NCI-H1930 (cell line): Measurements from ENCODE around the gene TUBB1.

Experiments used
- DNase-seq, 2 experiments: peaks; one replicate each; lab custom pipeline; 2025; lab: John Stamatoyannopoulos, UW

The TUBB1 gene

GRCh38 chr20:58989196-58989595 is 30.0 kb upstream of the TUBB1 start:
- DNase-seq = no peak

DNA sequence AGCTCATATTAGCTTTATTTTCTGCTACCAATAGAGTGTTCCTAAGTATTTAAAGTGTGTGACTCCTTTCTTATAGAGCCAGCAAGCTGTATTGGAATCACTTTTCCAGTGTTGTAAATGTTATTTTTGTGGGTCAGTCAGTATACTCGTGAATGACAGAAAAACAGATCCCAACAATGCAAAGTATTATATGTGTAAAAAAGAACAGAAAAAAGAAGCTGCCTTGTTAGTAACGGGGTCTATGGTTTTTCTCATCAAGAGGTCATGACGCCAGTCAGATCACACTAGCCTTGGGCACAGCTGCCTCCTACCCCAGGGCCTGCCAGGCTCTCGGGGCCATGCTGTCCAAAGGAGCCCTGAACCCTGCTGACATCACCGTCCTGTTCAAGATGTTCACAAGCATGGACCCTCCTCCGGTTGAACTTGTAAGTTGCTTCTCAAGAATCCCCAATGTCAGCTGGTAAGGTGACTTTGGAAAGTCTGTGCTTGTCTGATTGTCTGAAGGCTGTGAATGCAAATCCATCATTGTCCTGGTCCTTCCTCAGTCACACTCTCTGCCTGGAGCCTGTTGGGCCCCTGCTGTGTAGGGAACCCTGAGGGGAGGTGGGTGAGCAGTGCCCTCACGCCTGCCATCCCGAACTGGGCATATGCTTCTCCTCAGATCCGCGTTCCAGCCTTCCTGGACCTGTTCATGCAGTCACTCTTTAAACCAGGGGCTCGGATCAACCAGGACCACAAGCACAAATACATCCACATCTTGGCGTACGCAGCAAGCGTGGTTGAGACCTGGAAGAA is 28.4 kb upstream of the TUBB1 start:
- no peak for DNase-seq

DNA sequence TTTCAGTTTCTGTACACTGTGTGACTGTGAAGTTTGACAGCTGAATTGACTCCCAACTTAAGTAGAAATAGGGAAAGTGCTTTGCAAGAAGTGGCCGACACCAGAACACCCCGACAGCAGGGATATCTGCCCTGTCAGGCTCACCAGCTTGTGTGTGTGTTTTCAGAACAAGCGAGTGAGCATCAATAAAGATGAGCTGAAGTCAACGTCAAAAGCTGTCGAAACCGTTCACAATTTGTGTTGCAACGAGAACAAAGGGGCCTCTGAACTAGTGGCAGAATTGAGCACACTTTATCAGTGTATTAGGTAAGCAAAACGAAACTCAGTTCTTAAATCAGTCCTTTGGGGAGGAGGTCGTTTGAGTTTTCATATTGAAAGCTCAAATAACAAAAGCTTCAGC is 27.5 kb upstream of the TUBB1 start:
- no peak for DNase-seq

DNA sequence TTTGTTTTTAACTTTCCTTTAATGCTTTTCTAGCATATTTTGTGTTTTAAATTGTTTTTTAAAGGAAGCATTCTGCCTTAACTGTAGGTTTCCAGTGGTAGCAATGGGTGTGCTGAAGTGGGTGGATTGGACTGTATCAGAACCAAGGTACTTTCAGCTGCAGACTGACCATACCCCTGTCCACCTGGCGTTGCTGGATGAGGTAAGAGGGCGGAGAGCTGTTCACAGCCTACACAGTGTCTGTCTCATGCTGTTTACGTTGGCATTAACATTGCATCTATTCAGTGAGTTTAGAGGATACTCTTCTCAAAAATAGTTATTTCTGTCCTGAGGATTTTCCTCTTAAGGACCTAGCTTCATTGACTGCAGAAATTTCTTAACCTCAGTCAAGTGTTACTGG is 26.3 kb upstream of the TUBB1 start:
- DNase-seq = no peak

- no peak for DNase-seq
Observed at GRCh38 chr20:58993332-58994248, 25.6 kb upstream of the TUBB1 start.

GRCh38 chr20:58994390-58995159 is 24.7 kb upstream of the TUBB1 start:
- DNase-seq = no peak

GRCh38 chr20:58995461-58996225 is 23.6 kb upstream of the TUBB1 start:
- no peak for DNase-seq

DNA sequence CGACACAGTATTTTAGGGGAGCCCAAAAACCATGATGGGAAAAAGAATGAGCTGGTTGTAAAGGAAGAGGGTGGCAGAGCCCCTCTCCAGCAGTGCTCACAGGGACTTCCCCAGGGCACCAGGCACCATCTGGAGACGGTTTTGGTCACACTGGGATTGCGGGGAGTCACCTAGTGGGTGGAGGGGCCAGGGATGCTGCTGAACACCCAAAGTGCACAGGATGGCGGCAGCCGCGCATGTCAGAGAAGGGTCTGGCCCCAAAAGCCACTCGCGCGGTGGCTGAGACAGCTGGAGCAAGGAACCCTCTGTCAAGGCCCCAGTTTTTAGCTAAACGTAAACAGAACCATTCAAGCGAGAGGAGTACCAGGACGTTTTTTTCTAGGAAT is 23.0 kb upstream of the TUBB1 start:
- DNase-seq = no peak

DNA sequence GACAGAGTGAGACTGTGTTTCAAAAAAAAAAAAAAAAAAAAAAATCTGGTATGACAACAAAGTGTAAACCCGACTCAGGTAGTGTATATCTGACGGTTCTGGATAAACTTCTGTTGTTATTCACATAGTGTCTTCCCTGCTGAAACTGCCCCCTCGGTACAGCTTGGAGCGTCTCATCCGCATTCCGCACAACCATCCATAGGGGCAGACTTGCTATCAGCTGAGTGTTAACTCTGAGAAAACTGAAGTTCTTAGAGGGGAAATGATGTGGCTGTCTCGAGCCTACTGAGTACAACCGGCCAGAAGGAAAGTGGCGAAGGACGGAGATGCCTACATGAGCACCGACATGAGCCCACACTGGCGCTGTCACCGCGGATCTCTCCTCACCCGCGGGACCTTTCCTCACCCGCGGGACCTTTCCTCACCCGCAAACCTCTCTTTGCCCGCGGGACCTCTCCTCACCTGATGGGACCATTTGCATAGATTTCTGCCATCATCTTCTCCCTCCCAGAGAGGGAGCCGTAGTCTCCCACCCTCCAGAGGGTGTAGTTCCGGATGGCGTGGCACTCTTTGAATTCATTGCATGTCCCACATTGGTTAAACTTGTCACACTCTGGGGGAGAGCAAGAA is 22.0 kb upstream of the TUBB1 start:
- DNase-seq = no peak

- DNase-seq = no peak
Observed at GRCh38 chr20:58998656-58999055, 20.6 kb upstream of the TUBB1 start.

DNA sequence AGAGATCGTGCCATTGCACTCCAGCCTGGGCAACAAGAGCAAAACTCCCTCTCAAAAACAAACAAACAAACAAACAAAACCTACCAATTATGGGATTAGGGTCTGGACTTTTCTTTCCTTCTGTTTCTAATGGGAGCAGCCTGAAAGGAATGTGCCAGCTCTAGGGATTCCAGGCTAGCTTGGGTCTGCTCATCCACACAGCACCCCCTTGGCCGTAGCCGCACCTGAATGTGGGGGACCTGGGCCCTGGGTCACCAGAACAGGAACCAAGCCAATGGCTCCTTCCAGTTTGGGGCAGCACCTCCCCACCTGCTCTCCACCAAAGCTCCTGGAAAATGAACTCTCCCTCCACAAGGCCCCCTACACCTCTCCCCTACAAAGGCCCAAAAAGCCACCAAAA is 18.9 kb upstream of the TUBB1 start:
- DNase-seq = no peak

DNA sequence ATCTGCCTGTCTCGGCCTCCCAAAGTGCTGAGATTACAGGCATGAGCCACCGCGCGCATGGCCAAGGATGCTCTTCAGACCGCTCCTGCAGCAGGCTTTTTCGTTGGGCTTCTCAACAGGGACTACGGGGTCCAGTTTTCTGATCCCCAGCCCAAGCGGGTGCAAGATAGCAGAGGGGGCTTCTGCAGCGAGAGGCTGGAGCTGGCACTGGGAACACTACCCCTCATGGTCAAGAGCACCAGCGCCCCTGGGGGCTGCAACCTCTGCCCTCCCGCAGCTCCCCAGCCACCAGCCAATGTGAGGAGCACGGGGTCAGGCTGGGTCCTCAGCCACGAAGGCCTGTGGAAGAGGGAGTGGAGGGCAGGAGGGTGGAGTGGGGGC is 18.2 kb upstream of the TUBB1 start:
- DNase-seq = no peak

DNA sequence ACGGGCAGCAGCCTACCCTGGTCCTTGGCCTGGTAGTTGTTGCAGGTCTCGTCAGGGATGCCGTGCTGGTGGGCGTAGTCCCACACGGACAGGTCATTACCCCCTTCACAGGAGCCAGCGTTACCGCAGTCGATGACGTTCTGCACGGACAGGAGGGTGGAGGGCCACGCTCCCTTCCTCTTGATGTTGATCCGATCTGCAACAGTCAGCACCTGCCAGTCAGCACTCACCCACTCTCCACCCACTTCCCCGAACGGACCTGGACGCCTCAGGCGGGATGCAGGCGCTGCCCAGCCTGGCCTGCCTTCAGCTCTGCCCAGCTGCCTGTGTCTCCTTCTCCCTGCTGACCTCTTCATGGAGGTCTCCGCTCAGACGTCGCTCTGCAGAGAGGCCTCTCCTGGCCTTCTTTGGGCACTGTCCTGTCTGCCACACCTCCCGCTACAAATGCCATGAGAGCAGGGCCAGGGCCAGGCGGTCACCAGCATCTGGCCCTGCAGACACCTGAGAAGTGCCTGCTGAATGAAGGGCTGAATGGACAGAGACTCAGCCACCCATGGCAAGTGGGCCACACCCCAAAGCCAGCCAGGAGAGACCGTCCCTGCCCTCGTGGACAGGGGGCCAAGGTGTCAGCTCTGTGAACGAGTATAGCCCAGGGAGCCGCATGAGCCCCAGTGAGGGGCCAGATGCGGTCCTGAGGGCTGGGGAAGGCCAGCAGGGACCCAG is 17.6 kb upstream of the TUBB1 start:
- no peak for DNase-seq

DNA sequence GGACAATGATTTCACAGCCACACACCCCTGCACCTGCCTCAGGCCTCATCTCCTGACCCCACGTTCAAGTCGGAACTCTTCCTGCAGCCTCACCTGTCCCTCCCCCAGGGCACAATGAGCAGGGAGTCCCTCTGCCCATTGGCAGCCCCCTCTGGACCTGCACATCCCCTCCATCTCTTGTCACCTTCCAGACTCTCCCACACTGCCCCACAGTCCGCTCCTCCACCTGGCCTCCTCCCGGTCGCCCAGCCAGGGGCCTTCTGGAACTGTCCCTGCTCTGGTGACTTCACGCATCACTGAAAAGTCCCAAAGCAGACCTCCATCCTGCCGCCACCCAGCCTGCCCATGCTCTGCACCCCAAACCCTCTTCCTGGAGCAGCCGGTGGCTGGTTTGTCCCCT is 16.8 kb upstream of the TUBB1 start:
- no peak for DNase-seq

- no peak for DNase-seq
Observed at GRCh38 chr20:59002874-59003399, 16.3 kb upstream of the TUBB1 start.

DNA sequence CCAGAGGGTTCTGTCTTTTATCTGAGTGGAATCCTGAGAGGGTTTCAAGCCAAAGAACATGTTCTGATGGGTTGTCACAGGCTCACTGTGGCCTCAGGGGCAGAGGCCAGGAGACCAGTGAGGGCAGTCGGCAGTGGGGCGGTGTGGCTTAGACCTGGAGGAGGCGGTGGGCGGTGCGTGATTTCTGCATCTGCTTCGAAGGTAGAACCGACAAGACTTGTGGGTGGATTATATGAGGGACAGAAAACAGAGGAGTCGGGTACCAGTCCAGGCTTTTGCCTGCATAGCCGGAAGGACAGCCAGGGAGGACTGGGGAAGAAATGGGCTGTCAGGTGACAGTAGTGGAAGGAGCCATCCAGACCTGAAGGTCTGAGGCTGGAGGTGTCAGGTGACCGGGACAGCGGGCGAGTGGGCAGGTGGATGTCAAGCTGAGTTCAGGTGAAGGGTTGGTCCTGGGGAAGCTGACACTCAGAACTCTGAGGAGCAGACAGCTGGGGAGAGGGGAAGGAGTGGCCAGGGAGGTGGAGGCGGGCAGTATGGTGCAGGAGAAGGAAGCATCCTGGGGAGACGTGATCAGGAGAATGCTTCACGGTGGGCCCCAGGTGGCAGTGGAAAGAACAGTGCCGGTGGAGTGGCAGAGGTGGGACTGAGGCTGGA is 15.3 kb upstream of the TUBB1 start:
- DNase-seq = no peak

DNA sequence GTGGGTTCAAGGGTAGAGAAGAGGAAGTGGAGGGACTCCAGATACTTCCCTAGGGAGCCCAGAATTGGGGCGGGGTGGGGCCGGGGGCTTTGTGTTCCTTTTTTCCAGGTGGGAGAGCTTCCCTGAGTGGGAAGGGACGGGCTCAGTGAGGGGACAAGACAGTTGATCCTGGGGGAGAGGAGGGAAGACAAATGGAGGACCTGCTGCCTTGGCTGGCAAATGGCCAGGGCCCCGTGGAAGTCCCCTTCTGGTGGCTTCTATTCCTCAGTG is 14.8 kb upstream of the TUBB1 start:
- no peak for DNase-seq

DNA sequence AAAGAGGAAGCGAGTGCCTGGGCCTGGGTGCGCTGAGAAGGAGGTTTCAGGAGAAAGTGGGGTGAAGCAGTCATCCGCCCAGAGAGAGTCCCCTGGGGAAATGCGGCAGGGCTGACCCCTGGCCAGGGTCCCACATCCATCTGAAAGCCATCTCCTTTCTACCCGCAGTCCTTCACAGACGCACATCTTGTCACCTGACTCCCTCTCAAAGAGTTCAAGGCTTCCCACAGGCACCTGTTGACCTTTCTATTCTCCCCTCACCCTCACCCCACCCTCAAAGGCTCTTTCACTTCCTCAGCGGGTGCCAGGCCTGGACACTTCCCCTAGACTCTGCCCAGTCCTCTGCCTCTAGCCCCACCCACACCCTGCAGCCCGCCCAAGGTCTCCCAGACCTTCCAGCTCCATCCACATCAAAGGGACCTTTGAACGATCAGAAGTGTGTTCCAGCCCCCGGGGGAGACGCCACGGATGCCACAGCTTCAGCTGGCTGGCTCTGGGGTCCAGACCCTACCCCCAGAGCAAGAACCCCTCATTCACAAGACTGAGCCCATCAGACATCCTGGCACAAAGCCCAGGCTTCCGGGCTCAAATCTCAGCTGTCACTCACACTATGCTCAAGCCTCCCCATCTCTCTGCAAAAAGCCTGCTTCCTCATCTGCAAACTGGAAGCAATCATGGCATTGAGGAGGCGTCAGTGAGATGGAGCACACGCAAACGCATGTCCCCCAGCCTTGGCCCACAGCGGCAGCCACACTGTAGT is 14.3 kb upstream of the TUBB1 start:
- no peak for DNase-seq

DNA sequence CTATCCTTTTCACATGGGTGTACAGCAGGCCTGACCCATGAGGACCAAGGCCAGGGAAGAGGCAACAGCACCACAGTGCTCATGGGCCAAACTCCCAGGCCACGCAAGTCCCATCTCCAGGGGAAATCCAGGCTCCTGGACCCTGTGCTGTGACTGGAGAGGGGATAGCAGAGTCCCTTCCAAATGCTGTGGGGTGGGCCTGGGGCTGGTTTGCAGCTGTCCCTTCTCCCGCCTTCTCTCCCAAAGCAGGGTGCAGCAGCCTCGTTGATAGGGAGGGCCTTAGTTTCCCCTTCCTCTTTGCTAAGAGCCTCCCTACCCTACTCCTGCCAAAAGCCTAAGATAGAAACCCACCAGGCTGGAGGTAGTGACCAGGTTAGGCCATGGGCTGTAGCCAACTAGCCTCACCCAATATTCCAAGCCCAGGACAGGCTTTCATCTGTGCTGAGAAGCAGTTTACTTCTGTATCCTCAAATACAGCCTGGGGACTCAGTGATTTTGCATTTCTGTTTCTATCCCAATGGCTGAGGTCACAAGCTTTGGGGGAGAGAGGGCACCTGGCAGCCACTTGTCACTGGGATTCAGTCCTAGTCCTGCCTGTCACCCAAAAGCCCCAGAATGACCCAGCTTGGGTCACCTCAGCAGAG is 13.6 kb upstream of the TUBB1 start:
- DNase-seq = no peak
